Measurements from ENCODE around the gene DST. TPM values are rescaled to one million over a fixed set of nuclear protein-coding genes. Genes with fewer than 3 reads are reported as not detected.

The DST gene
- total RNA-seq, 1 experiment from 2014 or later: 144 TPM

DNA sequence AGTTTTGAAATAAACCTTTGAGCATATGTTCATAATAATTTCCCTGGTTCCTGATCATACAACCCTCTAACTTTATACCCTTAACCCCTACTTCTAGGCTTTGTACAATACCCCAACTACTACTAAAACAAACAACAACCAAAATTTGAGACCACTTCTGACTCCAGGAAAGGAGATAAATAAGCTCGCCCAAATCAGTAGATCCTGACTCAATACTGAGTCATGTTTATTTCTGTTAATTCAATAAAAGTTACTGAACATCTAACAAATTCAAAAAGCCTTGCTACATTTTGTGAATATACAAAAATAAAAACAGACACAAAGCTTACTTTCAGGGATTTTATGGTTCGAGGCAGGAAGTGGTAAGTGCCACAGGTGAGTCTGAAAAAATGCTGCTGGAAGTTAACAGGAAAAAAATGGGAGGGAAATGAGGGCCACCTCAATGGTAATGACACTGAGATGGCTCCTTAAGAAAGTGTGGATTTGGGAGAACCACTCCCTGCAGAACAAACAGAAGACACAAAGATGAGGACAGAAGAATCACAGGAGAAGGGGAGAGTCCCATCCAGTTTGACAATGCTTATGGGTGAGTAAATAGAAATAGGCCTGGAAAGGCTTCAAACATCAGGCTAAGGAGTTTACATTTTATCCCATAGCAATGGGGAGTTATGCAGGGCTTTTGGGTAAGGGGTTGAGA lies 63.4 kb downstream of the DST start:
- DNase-seq (ENCODE audit: low read depth, low spot score): no peak

More for the DNA sequence above, 63.4 kb downstream of the DST start:
- H3K36me3 ChIP-seq (ENCODE audit: control insufficient read depth in 1 of 2, insufficient read depth in 2 of 2, low read length in 2 of 2): peaks cover 4 to 9% of the 10 kb centered on the region in 2 experiments; a peak in 2 of 4 replicates
- TF ChIP-seq, protein P1, sequence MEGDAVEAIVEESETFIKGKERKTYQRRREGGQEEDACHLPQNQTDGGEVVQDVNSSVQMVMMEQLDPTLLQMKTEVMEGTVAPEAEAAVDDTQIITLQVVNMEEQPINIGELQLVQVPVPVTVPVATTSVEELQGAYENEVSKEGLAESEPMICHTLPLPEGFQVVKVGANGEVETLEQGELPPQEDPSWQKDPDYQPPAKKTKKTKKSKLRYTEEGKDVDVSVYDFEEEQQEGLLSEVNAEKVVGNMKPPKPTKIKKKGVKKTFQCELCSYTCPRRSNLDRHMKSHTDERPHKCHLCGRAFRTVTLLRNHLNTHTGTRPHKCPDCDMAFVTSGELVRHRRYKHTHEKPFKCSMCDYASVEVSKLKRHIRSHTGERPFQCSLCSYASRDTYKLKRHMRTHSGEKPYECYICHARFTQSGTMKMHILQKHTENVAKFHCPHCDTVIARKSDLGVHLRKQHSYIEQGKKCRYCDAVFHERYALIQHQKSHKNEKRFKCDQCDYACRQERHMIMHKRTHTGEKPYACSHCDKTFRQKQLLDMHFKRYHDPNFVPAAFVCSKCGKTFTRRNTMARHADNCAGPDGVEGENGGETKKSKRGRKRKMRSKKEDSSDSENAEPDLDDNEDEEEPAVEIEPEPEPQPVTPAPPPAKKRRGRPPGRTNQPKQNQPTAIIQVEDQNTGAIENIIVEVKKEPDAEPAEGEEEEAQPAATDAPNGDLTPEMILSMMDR (IDR thresholded peaks at IDR 0.05 in 2 of 3, conservative IDR thresholded peaks at IDR 0.05 in 1 of 3; ENCODE audit: borderline replicate concordance in 1 of 3, insufficient read depth in 1 of 3, low read depth in 2 of 3, low read length in 2 of 3): no peak
- TF ChIP-seq TCF7L2 (IDR thresholded peaks at IDR 0.05; ENCODE audit: borderline replicate concordance, extremely low read depth, insufficient read depth, insufficient read length) (no peak), EZH2 (IDR thresholded peaks at IDR 0.05) (no peak), CBX3 (IDR thresholded peaks at IDR 0.05; ENCODE audit: low read depth) (no peak), EZH2phosphoT487 (IDR thresholded peaks at IDR 0.05; ENCODE audit: borderline replicate concordance) (no peak), RAD21 (IDR thresholded peaks at IDR 0.05; ENCODE audit: low read depth) (no peak), POLR2AphosphoS5 (IDR thresholded peaks at IDR 0.05; ENCODE audit: low read depth, low read length) (no peak), SP1 (IDR thresholded peaks at IDR 0.05; ENCODE audit: low read depth) (no peak), ELF1 (IDR thresholded peaks at IDR 0.05; ENCODE audit: borderline replicate concordance, low read depth) (no peak), EGR1 (IDR thresholded peaks at IDR 0.05; ENCODE audit: low read depth) (no peak), CEBPB (IDR thresholded peaks at IDR 0.05; ENCODE audit: low read depth) (no peak), FOSL1 (IDR thresholded peaks at IDR 0.05; ENCODE audit: low read depth) (no peak)
- TF ChIP-seq, protein P2, sequence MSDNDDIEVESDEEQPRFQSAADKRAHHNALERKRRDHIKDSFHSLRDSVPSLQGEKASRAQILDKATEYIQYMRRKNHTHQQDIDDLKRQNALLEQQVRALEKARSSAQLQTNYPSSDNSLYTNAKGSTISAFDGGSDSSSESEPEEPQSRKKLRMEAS (IDR thresholded peaks at IDR 0.05): no peak
- TF ChIP-seq, protein P3, sequence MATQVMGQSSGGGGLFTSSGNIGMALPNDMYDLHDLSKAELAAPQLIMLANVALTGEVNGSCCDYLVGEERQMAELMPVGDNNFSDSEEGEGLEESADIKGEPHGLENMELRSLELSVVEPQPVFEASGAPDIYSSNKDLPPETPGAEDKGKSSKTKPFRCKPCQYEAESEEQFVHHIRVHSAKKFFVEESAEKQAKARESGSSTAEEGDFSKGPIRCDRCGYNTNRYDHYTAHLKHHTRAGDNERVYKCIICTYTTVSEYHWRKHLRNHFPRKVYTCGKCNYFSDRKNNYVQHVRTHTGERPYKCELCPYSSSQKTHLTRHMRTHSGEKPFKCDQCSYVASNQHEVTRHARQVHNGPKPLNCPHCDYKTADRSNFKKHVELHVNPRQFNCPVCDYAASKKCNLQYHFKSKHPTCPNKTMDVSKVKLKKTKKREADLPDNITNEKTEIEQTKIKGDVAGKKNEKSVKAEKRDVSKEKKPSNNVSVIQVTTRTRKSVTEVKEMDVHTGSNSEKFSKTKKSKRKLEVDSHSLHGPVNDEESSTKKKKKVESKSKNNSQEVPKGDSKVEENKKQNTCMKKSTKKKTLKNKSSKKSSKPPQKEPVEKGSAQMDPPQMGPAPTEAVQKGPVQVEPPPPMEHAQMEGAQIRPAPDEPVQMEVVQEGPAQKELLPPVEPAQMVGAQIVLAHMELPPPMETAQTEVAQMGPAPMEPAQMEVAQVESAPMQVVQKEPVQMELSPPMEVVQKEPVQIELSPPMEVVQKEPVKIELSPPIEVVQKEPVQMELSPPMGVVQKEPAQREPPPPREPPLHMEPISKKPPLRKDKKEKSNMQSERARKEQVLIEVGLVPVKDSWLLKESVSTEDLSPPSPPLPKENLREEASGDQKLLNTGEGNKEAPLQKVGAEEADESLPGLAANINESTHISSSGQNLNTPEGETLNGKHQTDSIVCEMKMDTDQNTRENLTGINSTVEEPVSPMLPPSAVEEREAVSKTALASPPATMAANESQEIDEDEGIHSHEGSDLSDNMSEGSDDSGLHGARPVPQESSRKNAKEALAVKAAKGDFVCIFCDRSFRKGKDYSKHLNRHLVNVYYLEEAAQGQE (IDR thresholded peaks at IDR 0.05; ENCODE audit: low read depth): no peak
- TF ChIP-seq, protein P4, sequence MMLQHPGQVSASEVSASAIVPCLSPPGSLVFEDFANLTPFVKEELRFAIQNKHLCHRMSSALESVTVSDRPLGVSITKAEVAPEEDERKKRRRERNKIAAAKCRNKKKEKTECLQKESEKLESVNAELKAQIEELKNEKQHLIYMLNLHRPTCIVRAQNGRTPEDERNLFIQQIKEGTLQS (IDR thresholded peaks at IDR 0.05): no peak
- no peak overlapping the region for H3K27ac ChIP-seq (ENCODE audit: low read depth, low read length)
- no peak overlapping the region for H3K9ac ChIP-seq (ENCODE audit: low read length)
- ChIA-PET RAD21 (ENCODE audit: low non-redundant PET in 1 of 2, low total read pairs in 2 of 2, uncharacterized antibody in 2 of 2, unreplicated experiment in 2 of 2) (no interaction called here), CTCF (interaction anchor here (1.3 kb wide), 1 partner anchor 12 kb away, joined by 3 read pairs; no protein-coding TSS in a partner anchor), POLR2A (no interaction called here)
- BruUV-seq (replicated peaks): no TSS peak
- no peak overlapping the region for H2AFZ ChIP-seq (ENCODE audit: low read depth, low read length, poor library complexity, severe bottlenecking)
- intact Hi-C loops (cut with micrococcal nuclease): no loop called here
- no peaks in the 10 kb centered on the region for H4K20me1 ChIP-seq (ENCODE audit: insufficient read depth)
- H3K79me2 ChIP-seq (ENCODE audit: insufficient read depth, low read length): 0 out of 2 replicates have a peak, but pooled peaks cover 4% of the 10 kb centered on the region
- ATAC-seq: no peak
- H3K27me3 ChIP-seq (ENCODE audit: insufficient read depth, low read length): no peaks in the 10 kb centered on the region
- no peaks in the 10 kb centered on the region for H3K9me3 ChIP-seq (ENCODE audit: control insufficient read depth in 1 of 2, insufficient read depth in 1 of 2, low read depth in 1 of 2, low read length in 2 of 2)
- no peaks in the 10 kb centered on the region for H3K9me2 ChIP-seq (ENCODE audit: insufficient read depth)
- no peak overlapping the region for H3K4me3 ChIP-seq (replicated peaks in 1 of 2; ENCODE audit: low read depth in 1 of 2, low read length in 2 of 2)
- H3K4me1 ChIP-seq (ENCODE audit: control insufficient read depth in 1 of 2, insufficient read depth in 2 of 2, low read length in 2 of 2): peaks cover 0 to 7% of the 10 kb centered on the region in 2 experiments; a peak in 1 of 4 replicates
- H3K4me2 ChIP-seq (ENCODE audit: low read length): no peak overlapping the region
